ENCODE results near the gene MAML2.

MAML2 gene

DNA sequence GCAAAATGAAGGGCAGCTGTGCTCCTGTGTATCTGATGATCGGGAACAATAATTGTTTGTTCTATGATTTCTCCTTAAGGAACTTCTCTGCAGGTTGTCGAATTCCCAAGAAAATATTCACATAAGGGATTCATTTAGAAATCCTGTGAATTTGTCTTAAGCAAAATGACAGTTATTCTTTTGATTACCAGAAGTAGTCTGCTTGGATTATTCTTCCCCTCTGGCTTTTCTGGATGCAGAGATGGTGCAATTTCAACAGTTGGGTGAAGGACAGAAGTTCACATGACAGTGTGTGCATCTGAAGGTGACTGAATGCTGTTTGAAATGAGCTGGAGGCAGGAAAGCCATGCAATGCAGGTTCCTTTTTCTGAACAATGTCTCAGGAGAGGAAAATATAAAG lies 281.9 kb downstream of the MAML2 start:
- Histone ChIP-seq H3K9me3 (replicated peaks; ENCODE audit: insufficient read depth, low read length) (no peaks in the 10 kb centered on the region), H3K9me2 (replicated peaks; ENCODE audit: insufficient read depth, low read length) (no peaks in the 10 kb centered on the region), H3K9ac (ENCODE audit: low read length) (no peak overlapping the region), H3K4me2 (ENCODE audit: low read depth, low read length) (no peak overlapping the region), H3K36me3 (replicated peaks; ENCODE audit: insufficient read depth, low read length) (no peaks in the 10 kb centered on the region), H3K27me3 (replicated peaks; ENCODE audit: insufficient read depth, low read length) (no peaks in the 10 kb centered on the region), H3K27ac (ENCODE audit: low read length) (no peak overlapping the region), H3K79me2 (ENCODE audit: low read length) (no peaks in the 10 kb centered on the region), H4K20me1 (ENCODE audit: insufficient read depth, low read length) (no peaks in the 10 kb centered on the region), H2AFZ (ENCODE audit: low read length) (no peak overlapping the region), H3K4me3 (ENCODE audit: low read length) (no peak overlapping the region), H3K4me1 (ENCODE audit: low read length) (peaks cover 15% of the 10 kb centered on the region; the same call in 1 of the 2 replicates), H3F3A (ENCODE audit: insufficient read depth, low read length) (no peaks in the 10 kb centered on the region)
- no peak for DNase-seq
- TF ChIP-seq EZH2 (optimal IDR thresholded peaks at IDR 0.05; ENCODE audit: low read depth, low read length) (no peak), EZH2phosphoT487 (IDR thresholded peaks at IDR 0.05; ENCODE audit: low read length) (no peak)
- TF ChIP-seq, protein P1, sequence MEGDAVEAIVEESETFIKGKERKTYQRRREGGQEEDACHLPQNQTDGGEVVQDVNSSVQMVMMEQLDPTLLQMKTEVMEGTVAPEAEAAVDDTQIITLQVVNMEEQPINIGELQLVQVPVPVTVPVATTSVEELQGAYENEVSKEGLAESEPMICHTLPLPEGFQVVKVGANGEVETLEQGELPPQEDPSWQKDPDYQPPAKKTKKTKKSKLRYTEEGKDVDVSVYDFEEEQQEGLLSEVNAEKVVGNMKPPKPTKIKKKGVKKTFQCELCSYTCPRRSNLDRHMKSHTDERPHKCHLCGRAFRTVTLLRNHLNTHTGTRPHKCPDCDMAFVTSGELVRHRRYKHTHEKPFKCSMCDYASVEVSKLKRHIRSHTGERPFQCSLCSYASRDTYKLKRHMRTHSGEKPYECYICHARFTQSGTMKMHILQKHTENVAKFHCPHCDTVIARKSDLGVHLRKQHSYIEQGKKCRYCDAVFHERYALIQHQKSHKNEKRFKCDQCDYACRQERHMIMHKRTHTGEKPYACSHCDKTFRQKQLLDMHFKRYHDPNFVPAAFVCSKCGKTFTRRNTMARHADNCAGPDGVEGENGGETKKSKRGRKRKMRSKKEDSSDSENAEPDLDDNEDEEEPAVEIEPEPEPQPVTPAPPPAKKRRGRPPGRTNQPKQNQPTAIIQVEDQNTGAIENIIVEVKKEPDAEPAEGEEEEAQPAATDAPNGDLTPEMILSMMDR (IDR thresholded peaks at IDR 0.05; ENCODE audit: low read length), result no peak

DNA sequence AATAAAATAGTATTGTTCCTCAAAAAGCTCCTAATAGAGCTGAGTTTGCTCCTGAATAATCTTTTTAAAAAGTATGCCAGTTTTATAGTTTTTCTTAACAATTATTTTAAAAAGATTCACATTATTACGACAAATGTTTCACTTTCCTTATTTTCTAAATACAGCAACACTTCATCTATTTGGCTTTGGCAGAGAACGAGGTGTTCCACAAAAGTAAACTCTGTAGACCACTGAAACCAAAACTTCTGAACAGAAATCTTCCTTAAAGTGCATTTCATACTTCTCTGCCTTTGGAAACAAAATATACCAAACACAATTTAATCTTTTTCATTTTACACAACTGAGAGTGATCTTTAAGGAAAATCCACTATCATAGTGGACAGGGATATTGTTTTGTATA lies 285.5 kb downstream of the MAML2 start:
- no peak for DNase-seq
- Histone ChIP-seq H3K27ac (ENCODE audit: low read length) (no peak overlapping the region), H3K4me2 (ENCODE audit: low read depth, low read length) (peak overlapping the region; percentile 43; the same call in 1 of the 2 replicates), H4K20me1 (ENCODE audit: insufficient read depth, low read length) (no peaks in the 10 kb centered on the region), H3K9ac (ENCODE audit: low read length) (no peak overlapping the region), H3K4me1 (ENCODE audit: low read length) (peaks cover 33% of the 10 kb centered on the region), H3K9me2 (replicated peaks; ENCODE audit: insufficient read depth, low read length) (no peaks in the 10 kb centered on the region), H2AFZ (ENCODE audit: low read length) (no peak overlapping the region), H3F3A (ENCODE audit: insufficient read depth, low read length) (peaks cover 3% of the 10 kb centered on the region; the same call in 1 of the 2 replicates), H3K4me3 (ENCODE audit: low read length) (no peak overlapping the region), H3K79me2 (ENCODE audit: low read length) (no peaks in the 10 kb centered on the region), H3K9me3 (replicated peaks; ENCODE audit: insufficient read depth, low read length) (no peaks in the 10 kb centered on the region), H3K27me3 (replicated peaks; ENCODE audit: insufficient read depth, low read length) (no peaks in the 10 kb centered on the region), H3K36me3 (replicated peaks; ENCODE audit: insufficient read depth, low read length) (no peaks in the 10 kb centered on the region)
- TF ChIP-seq, protein P1 (IDR thresholded peaks at IDR 0.05; ENCODE audit: low read length), result no peak
- no peak for TF ChIP-seq EZH2 (optimal IDR thresholded peaks at IDR 0.05; ENCODE audit: low read depth, low read length)
- no peak for TF ChIP-seq EZH2phosphoT487 (IDR thresholded peaks at IDR 0.05; ENCODE audit: low read length)

DNA sequence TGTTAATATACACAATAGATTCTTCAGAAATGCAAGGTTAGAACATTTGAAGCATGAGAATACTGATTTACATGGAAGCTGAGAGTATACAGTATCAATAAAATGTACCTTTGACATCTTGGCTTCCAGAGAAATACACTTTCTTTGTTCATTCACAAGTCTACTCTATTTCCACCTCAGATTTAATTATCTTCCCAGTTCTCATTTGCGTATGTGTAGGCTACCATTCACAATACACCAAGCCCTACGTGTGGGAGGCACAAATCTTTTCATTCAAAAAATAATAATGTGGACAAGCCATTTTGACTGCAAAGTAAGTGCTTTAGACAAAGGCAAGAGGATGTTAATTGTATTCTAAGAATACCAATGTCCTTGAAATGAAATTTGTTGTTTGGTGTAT lies 286.4 kb downstream of the MAML2 start:
- no peaks in the 10 kb centered on the region for H3K36me3 ChIP-seq (replicated peaks; ENCODE audit: insufficient read depth, low read length)
- H3K4me2 ChIP-seq (ENCODE audit: low read depth, low read length), result no peak overlapping the region
- peaks cover 8% of the 10 kb centered on the region; the same call in 1 of the 2 replicates for H3F3A ChIP-seq (ENCODE audit: insufficient read depth, low read length)
- no peak overlapping the region for H3K27ac ChIP-seq (ENCODE audit: low read length)
- H3K9me2 ChIP-seq (replicated peaks; ENCODE audit: insufficient read depth, low read length), result no peaks in the 10 kb centered on the region
- H3K4me1 ChIP-seq (ENCODE audit: low read length), result peaks cover 35% of the 10 kb centered on the region
- TF ChIP-seq EZH2 (optimal IDR thresholded peaks at IDR 0.05; ENCODE audit: low read depth, low read length), result no peak
- TF ChIP-seq, protein P1 (IDR thresholded peaks at IDR 0.05; ENCODE audit: low read length), result no peak
- no peak for TF ChIP-seq EZH2phosphoT487 (IDR thresholded peaks at IDR 0.05; ENCODE audit: low read length)
- no peaks in the 10 kb centered on the region for H3K79me2 ChIP-seq (ENCODE audit: low read length)
- no peak overlapping the region for H3K9ac ChIP-seq (ENCODE audit: low read length)
- DNase-seq, result no peak
- no peaks in the 10 kb centered on the region for H3K27me3 ChIP-seq (replicated peaks; ENCODE audit: insufficient read depth, low read length)
- H4K20me1 ChIP-seq (ENCODE audit: insufficient read depth, low read length), result no peaks in the 10 kb centered on the region
- no peaks in the 10 kb centered on the region for H3K9me3 ChIP-seq (replicated peaks; ENCODE audit: insufficient read depth, low read length)
- H3K4me3 ChIP-seq (ENCODE audit: low read length), result no peak overlapping the region
- H2AFZ ChIP-seq (ENCODE audit: low read length), result no peak overlapping the region

All from MM.1S (cell line).